ENCODE results near the gene LGALS3.

The LGALS3 gene

DNA sequence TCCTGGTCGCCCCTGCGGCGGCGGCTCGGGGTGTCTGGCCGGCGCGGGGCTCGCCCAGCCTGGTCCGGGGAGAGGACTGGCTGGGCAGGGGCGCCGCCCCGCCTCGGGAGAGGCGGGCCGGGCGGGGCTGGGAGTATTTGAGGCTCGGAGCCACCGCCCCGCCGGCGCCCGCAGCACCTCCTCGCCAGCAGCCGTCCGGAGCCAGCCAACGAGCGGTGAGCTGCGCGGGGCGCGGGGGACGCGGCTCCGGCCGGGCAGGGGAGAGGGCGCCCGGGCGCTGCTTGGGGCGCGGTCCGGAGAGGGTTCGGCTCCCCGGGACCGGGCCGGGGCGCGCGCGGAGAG lies at the start of gene LGALS3:
LGALS3 (plus strand) TSS at position 167 of the 342 bp plus-strand sequence. CDS start 8,122 bp downstream, outside the sequence.
- TF ChIP-seq GATA3 (IDR thresholded peaks at IDR 0.05; ENCODE audit: low read depth, low read length): no peak

- TF ChIP-seq GATA2 (IDR thresholded peaks at IDR 0.05; ENCODE audit: low read depth, low read length): no peak
- TF ChIP-seq GATA3 (IDR thresholded peaks at IDR 0.05; ENCODE audit: low read depth, low read length): no peak
Measured at GRCh38 chr14:55084401-55085059, 44.5 kb upstream of the LGALS3 start.

- TF ChIP-seq GATA2 (IDR thresholded peaks at IDR 0.05; ENCODE audit: low read depth, low read length): no peak
- TF ChIP-seq GATA3 (IDR thresholded peaks at IDR 0.05; ENCODE audit: low read depth, low read length): no peak
Measured at GRCh38 chr14:55085060-55085660, 43.9 kb upstream of the LGALS3 start.

DNA sequence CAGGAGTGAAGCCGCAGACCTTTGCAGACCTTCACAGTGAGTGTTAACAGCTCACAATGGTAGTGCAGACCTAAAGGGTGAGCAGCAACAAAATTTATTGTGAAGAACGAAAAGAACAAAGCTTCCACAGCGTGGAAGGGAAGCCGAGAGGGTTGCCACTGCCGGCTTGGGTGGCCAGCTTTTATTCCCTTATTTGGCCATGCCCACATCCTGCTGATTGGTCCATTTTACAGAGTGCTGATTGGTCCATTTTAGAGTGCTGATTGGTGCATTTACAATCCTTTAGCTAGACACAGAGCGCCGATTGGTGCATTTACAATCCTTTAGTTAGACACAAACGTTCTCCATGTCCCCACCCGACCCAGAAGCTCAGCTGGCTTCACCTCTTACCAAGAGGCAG lies 42.1 kb upstream of the LGALS3 start:
- TF ChIP-seq GATA2 (IDR thresholded peaks at IDR 0.05; ENCODE audit: low read depth, low read length) (no peak), GATA3 (IDR thresholded peaks at IDR 0.05; ENCODE audit: low read depth, low read length) (no peak)

- TF ChIP-seq GATA3 (IDR thresholded peaks at IDR 0.05; ENCODE audit: low read depth, low read length): no peak
- no peak for TF ChIP-seq GATA2 (IDR thresholded peaks at IDR 0.05; ENCODE audit: low read depth, low read length)
Measured at GRCh38 chr14:55088356-55088755, 40.7 kb upstream of the LGALS3 start.

DNA sequence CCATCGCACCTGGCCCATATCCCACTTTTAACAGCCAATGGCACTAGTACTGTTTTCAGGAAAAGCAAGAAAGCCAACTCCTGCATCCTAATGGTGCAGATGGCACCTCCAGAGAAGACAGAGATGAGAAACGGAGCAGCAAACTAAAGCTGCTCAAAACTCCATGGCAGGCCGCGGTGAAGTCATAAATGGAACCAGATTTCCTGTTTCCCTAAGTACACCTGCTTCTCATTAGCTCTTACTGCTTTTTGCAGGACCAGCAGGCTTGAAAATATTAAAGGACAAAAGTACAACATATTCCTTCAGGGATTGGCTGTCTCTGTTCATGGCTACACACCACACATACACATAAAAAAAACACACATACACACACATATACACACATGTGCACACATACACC lies 36.7 kb upstream of the LGALS3 start:
- TF ChIP-seq GATA2 (IDR thresholded peaks at IDR 0.05; ENCODE audit: low read depth, low read length) (no peak), GATA3 (IDR thresholded peaks at IDR 0.05; ENCODE audit: low read depth, low read length) (no peak)

- peak; percentile 65 for TF ChIP-seq GATA2 (IDR thresholded peaks at IDR 0.05; ENCODE audit: low read depth, low read length)
- no peak for TF ChIP-seq GATA3 (IDR thresholded peaks at IDR 0.05; ENCODE audit: low read depth, low read length)
Measured at GRCh38 chr14:55094292-55095157, 34.5 kb upstream of the LGALS3 start.

- TF ChIP-seq GATA2 (IDR thresholded peaks at IDR 0.05; ENCODE audit: low read depth, low read length) (no peak), GATA3 (IDR thresholded peaks at IDR 0.05; ENCODE audit: low read depth, low read length) (no peak)
Measured at GRCh38 chr14:55097881-55098560, 31.0 kb upstream of the LGALS3 start.

GRCh38 chr14:55098561-55098898 lies 30.5 kb upstream of the LGALS3 start:
- no peak for TF ChIP-seq GATA2 (IDR thresholded peaks at IDR 0.05; ENCODE audit: low read depth, low read length)

- no peak for TF ChIP-seq GATA2 (IDR thresholded peaks at IDR 0.05; ENCODE audit: low read depth, low read length)
- no peak for TF ChIP-seq GATA3 (IDR thresholded peaks at IDR 0.05; ENCODE audit: low read depth, low read length)
Measured at GRCh38 chr14:55099756-55100155, 29.3 kb upstream of the LGALS3 start.

- no peak for TF ChIP-seq GATA2 (IDR thresholded peaks at IDR 0.05; ENCODE audit: low read depth, low read length)
- TF ChIP-seq GATA3 (IDR thresholded peaks at IDR 0.05; ENCODE audit: low read depth, low read length): no peak
Measured at GRCh38 chr14:55101698-55102097, 27.4 kb upstream of the LGALS3 start.

DNA sequence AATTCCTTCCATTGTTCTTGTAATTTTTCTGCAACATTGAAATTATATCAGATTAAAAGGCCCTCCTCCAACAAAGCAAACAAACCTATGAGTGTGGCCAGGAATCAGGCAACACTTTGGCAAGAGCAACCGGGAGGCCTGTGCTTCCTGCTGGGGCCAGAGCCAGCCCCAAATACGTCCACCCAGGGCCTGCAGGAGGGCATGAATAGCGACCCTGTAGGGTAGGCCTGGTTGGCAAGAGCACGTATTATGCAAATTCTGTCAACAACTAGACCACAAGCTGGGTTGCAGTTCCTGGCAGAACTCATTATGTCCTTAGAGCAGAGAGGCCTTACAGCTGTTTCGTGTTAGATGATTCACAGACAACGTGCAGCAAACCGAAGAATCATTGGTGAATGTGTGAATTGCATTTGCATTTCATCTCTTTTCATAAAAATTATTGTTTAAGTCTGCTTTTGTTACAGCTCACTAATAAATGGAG lies 26.9 kb upstream of the LGALS3 start:
- TF ChIP-seq GATA3 (IDR thresholded peaks at IDR 0.05; ENCODE audit: low read depth, low read length): no peak
- no peak for TF ChIP-seq GATA2 (IDR thresholded peaks at IDR 0.05; ENCODE audit: low read depth, low read length)

GRCh38 chr14:55103005-55103640 lies 25.9 kb upstream of the LGALS3 start:
- no peak for TF ChIP-seq GATA2 (IDR thresholded peaks at IDR 0.05; ENCODE audit: low read depth, low read length)
- no peak for TF ChIP-seq GATA3 (IDR thresholded peaks at IDR 0.05; ENCODE audit: low read depth, low read length)

All from SH-SY5Y (cell line).